HK-2 (cell line): Measurements from ENCODE around the gene SLC15A1.
A peak's percentile ranks its signal among the peaks of the same experiment; 100 is the strongest.
"Not testable (repeated sequence)": the region's sequence is repeated elsewhere in the genome, so short reads cannot be mapped to it uniquely, and the experiment has no call there.

ENCODE experiments used
- DNase-seq: peaks from one replicate; pipeline ENCODE4 v3.0.0-alpha.2; 2018; ENCODE audit not compliant: unreplicated experiment

Gene SLC15A1

DNA sequence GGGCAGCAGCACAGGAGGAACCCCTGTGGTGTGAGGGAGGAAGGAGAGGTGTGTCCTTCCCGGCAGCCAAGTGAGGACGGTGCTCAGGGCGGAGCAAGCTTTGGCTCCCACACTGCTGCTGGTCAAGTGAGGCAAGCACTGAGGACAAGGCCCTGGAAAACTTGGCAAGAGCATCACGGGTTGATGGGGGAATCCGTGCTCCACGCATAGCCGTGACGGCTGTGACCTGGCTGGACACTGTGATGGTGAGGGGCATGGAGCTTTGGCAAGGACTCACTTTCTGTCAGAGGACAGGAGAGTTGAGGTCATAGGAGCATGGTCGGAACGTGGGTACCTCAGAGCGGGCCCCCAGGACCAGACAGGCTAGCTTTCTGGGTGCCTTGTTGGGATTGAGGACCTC is 29.0 kb upstream of the SLC15A1 start:
- DNase-seq = no peak

DNA sequence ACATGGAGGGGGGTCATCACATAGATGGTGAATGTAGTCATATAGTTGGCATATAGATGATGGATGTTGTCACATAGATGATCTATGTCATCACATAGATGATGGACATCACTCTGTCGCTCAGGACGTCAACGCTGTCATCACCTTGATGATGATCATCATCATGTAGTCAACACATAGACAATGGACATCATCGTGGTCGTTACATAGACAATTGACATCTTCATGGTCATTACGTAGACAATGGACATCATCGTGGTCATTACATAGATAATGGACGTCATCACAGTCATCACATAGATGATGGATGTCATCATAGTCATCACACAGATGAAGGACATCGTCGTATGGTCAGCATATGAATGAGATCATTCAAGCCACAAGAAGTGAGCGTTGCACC is 28.6 kb upstream of the SLC15A1 start:
- no peak for DNase-seq

DNA sequence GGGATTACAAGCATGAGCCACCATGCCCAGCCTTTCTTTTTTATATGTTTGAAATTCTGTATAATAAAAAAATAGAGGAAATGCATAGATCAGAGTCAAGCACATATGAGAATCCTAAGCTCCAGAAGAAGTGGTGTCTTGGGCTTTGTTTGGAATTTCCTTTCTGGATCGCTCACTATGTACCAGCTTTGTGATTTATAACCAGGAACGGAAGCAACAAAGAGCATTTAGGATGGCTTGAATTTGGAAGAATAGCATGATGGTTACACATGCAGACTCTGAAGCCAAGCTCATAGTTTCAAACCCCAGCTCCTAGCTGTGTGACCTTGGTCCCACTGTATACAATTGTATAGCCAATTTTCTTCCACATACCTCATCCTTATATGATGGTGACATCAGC is 28.0 kb upstream of the SLC15A1 start:
- DNase-seq = no peak

DNA sequence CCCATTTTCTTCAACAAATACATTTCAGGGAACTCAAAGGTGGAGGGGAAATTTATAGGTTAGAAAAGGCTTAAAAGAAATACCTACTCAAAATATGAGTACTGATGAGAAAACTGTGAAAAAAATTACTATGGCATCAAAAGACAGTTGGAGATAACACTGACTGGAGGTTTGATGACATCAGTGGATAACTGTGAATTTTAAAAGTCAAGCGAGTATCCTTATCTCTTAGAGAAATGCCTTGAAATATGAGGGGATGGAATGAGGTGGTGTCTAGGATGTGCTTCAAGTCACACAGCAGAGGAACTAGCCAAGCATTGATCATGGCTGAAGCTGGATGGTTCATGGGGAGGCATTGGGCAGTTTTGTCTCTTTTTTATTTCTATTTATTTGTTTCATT is 27.2 kb upstream of the SLC15A1 start:
- DNase-seq = no peak

DNA sequence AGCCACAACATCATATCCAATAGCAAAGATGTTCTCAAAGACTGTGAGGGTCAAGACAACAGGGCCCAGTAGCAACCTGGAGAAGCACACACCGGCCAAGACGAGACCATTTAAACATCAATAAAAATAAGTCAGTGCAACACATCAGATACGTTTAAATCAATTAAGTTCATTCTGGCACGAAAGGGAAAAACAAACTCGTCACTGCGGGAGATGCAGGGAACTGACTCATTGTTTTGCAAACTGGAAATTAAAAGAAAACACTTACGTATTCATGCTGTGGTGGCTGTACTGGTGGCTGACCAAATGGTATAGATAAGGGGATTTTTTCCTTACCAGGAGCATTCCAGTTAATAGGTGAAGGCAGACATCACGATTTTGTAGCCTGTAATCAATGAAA is 26.3 kb upstream of the SLC15A1 start:
- DNase-seq = no peak

DNA sequence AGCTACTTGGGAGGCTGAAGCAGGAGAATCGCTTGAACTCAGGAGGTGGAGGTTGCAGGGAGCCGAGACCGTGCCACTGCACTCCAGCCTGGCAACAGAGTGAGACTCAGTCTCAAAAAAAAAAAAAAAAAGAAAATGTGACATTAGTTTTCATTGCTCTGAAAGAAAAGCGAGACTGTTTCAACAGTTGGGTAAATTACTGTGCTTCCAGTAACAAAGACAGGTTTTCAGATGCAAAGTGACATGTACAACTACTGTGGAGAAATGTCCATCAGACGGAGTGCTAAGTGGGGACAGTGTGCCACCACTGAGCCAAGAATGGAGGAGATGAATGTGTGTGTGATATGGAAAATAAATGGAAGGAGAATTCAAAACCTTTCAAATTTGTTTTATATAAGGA is 24.2 kb upstream of the SLC15A1 start:
- DNase-seq = no peak

DNA sequence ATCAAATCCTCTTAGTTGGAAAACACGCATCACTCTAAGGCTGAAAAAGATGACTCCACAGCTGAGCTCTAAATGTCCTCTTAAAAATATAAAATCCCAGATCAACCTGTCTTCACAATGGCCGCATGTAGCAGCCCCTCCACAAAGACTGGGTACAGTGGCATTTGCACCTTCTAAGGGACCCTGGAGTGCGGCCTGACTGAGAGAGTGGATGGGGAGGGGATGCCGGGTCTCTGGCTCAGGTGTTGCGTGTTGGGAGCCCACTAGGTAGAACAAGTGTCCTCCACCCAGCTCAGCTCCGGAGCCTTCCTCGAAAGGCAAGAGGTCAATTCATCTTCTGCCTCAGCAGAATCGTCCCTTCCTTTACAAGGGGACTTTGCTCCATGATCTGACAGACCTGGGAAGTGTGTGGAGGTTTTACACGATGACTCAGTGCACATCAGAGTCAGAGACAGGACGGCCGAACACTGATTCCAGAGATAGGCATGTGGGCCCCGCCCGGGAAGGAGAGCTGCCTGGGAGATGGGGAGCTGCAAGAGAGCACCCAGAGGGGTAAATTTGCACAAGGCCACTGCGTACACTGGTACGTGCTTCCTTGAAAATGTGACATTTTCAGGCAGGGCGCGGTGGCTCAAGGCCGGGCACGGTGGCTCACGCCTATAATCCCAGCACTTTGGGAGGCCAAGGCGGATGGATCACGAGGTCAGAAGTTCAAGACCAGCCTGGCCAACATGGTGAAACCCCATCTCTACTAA is 23.5 kb upstream of the SLC15A1 start:
- peak; percentile 62 for DNase-seq

DNA sequence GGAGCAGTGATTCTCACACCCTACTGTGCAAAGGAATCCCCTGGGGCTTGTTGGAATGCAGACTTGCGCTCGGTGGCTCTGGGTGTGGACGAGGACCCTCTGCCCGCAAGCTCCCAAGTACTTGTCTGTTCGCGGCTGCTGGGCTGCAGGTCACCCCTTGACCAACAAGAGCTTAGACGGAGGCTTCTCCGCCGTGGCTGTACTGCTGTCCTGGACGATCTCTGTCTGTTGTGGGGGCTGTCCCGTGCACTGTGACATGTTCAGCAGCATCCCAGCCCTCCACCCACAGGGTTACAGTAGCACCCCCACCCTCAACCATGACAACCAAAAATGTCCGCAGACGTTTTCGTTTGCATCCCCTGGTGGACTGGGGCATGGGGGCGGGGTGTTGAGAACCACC is 22.9 kb upstream of the SLC15A1 start:
- DNase-seq = no peak

DNA sequence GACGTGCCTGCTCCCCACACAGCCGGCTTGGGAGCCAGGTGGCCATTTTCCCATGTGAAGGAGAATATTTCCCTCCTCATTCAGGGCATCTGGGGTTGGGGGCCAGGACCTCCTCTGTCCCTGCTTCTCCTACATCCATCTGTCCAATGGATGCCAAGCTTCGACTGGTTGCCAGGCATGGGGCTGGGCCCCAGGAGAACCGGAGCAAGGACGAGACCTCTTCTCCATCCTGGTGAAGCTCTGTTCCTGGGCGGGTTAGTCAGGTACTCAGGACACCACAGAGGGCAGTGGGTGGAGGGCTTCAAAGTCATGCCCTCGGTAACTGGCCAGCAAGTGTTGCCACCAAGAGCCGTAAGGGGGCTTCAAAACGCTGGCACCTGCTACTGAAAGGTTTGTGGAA is 22.3 kb upstream of the SLC15A1 start:
- DNase-seq = no peak

DNA sequence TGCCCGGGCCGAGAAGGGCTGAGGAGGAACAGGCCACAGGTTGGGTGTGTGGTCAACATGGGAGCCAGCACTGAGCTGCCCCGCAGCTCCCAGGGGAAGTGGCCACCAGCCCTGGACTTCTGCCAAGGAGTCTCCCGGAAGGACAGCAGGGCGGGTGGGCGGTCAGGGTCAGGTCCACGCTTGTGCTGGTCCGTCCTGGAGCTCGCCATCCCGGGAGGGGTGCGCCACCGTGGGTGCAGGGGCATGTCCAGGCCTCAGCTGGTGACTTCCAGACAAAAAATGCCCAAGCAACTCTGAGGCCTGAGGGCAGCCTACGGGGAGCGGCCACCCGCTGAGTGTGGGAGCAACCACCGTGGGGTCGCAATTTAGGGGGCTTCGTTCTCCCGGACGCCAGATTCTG is 21.4 kb upstream of the SLC15A1 start:
- no peak for DNase-seq

DNA sequence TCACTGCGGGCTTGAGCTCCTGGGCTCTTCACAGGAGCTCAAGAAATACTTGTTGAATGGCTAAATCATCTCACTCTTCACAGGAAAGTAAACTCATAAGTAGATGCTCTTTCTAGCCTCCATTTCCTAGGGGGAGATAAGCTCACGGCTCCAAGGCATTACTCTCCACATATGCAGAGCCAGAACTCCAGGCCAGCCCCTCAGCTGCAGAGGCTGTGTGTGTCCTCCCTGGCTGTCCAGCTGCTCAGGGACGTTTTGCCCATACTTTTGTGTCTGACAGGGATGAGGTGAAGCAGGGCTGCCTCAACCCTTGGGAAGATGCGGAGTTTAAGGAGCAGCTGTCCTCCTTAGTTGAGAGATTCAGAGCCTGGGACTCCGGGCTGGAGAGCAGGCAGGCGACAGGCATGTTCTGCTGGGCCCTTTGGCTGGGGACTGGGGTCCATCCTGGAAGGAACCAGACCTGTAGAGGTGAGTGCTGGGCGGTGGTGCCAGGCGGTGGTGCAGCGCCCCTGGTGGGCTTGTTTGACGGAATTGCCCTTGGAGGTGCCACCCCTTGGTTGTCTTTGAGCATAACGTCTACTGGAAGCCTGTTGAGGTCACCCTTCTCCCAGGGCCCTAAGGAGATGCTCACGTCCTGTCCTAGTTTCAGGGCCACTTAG is 20.5 kb upstream of the SLC15A1 start:
- DNase-seq = no peak

DNA sequence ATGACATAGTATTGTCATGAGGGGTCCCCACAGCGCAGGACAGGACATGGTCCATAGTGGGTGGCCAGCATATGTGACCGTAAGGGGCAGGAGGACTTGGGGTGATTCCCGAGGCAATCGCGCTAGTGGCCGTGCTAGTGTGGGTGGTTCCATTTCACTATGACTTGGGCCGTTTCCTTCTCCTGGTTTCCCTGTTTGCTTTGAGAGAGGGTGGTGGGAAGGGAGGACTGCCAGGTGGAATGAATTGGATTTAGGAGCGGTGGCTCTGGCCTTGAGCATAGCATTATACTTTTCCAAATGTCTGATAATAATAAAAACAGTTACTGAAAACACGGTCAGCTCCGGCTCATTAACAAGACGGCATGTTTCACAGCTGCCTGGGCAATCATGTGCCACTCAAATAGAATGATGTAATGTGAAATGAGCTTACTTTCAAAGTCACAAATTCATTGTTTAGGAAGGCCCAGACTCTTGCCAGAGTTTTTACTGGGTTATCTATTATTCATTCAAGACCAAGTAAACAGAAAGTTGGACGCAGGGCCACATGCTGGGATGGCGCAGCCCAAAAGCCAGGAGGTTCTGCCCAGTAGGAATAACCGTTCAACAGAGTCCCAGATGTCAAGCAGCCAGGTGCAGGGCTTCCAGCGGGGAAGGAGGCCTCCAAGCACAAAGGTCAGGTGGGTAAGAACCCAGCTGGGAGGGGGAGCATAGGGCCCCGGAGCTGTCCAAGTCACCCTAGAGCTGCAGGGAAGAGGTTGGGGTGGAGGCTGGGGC is 19.6 kb upstream of the SLC15A1 start:
- DNase-seq = no peak

DNA sequence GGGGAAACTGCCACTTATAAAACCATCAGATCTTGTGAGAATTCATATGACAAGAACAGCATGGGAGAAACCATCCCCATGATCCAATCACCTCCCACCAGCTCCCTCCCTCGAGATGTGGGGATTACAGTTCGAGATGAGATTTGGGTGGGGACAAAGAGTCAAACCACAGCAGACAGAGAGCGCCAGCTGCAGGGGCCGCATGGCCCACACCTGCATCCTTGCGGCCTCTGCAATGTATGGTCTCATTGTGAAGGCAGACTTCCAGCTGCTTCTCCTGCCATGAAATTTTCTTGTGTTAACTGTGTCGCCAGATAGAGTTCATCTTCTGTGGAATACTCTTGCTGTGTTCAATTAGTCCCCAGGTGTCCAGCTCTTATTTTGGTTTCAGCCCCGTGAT is 17.3 kb upstream of the SLC15A1 start:
- DNase-seq = no peak

DNA sequence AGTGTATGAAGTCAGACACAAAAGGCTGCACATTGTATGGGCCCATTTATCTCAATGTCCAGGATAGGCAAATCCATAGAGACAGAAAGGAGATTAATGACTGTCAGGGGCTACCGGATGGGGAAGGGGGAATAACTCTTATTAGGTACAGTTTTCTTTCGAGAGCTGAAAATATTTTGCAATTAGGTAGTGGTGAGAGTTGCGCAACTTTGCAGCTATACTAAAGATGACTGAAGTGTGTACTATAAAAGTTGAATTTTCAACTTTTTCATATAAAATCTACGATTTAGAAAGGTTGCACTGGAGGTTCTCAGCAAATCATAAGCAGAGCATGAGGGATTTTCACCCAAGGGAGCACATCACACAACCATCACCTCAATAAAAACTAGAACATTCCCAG is 16.1 kb upstream of the SLC15A1 start:
- DNase-seq = no peak

DNA sequence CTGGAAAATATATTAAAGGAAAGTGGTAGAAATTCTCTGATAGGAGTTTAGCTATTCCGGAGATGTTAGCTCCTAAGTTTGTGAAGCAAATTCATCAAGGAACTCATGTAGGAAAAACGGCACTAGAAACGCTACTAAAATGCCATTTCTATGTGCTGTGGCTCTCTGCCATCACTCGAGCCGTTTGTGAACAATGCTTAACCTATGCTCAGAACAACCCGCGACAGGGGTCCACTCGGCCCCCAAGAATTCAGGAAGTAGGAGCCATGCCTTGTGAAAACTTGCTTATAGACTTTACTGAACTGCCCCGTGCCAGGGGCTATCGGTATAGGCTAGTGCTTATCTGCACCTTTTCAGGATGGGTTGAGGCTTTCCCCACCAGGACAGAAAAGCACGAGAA is 14.2 kb upstream of the SLC15A1 start:
- no peak for DNase-seq

DNA sequence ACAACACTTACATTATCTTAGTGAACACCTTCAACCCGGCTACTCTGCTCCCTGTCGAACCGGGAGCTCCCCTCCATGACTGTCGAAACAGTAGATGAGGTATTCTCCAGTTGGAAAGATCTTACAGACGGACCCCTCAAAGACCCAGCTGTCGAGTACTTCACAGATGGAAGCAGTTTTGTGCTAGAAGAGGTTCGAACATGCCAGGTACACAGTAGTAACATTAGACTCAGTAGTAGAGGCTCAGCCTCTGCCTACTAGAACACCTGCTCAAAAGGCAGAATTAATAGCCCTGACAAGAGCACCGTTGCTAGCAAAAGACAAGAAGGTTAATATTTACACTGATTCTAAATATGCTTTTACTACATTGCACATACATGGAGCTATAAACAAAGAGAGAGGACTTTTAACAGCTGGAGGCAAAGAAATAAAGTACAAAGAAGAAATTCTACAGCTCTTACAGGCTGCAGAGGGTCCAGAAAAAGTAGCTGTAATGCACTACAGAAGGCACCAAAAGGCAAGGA is 13.6 kb upstream of the SLC15A1 start:
- no peak for DNase-seq

DNA sequence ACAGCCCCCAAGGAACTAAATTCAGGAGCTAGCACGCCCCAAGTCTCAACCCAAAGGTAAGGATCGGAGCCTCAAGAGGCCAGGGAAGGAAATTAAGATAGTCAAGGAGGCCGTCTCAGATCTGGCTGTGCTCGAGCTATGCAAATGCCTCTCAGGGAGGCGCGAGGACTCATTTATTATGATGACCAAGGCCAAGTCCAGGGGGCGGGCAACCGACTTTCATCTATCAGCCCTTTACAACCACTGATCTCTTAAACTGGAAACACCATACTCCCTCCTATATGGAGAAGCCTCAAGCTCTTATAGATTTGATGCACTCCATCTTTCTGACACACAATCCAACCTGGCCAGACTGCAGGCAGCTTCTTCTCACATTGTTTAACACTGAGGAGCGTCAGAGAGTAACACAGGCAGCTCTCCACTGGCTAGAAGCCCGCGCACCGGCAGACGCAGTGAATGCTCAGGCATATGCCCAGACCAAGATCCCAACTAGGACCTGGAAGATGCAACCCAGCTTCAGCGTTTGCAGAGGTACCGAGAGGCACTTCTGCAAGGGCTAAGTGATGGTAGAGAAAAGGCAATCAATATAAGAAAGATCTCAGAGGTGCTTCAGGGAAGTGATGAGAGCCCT is 9.6 kb upstream of the SLC15A1 start:
- DNase-seq = no peak

DNA sequence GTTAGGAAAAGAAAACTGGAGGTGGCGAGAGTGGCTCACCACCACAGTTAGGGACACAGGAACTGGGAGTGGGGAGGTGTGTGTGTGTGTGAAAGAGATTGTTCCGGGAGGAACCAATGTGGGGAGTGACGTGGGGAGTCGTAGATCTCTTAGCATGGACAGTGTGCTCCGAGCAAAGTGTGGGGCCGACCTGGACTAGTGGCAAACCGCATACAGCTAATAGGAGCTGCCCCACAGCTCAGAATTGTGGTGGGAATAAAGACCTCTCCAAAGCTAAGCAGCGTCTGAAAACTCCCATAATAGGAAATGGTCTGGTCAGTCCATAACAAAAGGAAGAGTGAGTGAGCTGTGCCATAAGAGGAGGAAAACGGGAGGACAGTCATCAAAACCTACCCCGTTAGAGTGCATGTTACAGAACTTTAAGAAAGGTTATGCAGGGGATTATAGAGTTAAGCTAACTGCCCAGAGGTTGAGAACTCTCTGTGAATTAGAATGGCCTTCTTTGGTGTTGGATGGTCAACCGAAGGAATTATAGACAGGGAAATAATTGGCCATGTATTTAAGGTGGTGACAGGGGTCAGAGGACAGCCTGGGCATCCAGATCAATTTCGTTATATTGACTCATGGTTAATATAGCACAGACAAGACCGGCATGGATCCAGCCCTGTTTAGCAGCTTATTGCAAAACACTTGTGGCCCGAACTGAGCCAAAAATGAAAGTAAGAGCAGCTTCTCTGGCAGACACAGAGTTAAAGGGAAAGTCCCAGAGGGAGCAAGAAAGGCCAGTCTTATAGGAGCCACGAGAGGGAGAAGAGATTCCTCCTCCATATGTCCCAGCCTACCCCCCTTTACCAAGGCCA is 8.9 kb upstream of the SLC15A1 start:
- DNase-seq = no peak

DNA sequence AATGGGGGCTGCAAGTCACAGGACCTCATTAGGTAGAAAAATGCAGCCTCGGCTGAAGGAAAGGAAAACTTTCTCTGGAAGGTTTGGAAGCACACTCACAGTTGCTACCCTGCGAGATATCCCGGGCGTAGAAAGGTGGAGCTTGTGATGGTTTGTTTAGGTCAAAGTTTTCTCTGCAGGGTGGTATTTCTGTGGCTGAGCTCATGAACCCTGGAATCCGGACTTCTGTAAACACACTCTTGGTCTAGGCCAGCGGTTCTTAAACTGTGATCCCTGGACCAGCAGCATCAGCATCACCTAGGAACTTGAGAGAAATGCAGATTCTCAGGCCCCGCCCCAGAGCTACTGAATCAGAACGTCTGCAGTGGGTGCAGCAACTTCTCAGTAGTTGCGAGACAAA is 3.3 kb upstream of the SLC15A1 start:
- DNase-seq = no peak

DNA sequence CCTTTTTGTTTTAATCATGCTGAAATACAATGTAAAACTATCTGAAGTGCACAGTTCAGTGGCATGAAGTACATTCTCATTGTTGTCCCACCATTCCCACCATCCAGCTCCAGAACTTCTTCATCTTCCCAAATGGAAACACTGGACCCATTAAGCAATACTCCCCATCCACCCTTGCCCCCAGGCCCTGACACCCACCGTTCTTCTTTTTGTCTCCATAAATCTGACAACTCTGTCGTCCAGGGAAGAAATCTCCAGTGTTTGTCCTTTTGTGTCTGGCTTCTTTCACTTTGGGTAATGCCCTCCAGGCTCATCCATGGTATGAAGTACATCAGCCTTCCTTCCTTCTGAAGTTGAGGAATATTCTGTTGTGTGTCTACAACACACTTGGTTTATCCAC is 2.6 kb upstream of the SLC15A1 start:
- DNase-seq = no peak

DNA sequence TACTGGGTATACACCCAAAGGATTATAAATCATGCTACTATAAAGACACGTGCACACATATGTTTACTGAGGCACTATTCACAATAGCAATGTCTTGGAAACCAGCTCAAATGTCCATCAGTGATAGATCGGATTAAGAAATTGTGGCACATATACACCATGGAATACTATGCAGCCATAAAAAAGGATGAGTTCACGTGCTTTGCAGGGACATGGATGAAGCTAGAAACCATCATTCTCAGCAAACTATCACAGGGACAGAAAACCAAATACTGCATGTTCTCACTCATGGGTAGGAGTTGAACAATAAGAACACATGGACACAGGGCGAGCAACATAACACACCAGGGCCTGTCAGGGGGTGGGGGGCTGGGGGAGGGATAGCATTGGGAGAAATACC is 2.0 kb upstream of the SLC15A1 start:
- DNase-seq = not testable (repeated sequence)
